Measurements from ENCODE around the gene GTPBP2.
"Not testable (repeated sequence)": the region's sequence is repeated elsewhere in the genome, so short reads cannot be mapped to it uniquely, and the experiment has no call there.

GTPBP2 gene, protein sequence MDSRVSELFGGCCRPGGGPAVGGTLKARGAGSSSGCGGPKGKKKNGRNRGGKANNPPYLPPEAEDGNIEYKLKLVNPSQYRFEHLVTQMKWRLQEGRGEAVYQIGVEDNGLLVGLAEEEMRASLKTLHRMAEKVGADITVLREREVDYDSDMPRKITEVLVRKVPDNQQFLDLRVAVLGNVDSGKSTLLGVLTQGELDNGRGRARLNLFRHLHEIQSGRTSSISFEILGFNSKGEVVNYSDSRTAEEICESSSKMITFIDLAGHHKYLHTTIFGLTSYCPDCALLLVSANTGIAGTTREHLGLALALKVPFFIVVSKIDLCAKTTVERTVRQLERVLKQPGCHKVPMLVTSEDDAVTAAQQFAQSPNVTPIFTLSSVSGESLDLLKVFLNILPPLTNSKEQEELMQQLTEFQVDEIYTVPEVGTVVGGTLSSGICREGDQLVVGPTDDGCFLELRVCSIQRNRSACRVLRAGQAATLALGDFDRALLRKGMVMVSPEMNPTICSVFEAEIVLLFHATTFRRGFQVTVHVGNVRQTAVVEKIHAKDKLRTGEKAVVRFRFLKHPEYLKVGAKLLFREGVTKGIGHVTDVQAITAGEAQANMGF

DNA sequence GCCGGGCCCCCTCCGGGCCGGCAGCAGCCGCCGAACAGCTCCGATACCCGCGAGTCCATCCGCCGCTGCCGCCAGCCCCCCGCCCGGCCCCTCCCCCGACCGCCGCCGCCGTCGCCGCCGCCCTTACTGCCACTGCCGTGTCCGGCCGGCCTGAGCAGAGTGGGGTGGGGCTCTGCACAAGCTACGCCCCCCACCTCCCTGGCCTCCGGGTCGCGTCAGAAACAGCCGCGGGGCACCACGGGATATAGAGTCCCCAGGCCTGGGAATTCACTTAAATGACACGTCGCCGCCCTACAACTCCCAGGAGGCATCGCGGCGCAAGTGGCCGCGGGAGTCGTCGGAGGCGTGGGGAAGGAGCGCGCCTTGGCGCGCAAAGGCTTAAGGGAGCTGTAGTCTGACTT is at the start of gene GTPBP2:
Gene GTPBP2 (minus strand): TSS at position 161 of the 401 bp plus-strand sequence. CDS start 102 bp downstream, at position 59.
- peak; percentile 97 for DNase-seq

- no peak for DNase-seq
These were observed 49.3 kb upstream of the GTPBP2 start for GRCh38 chr6:43678341-43678740.

GRCh38 chr6:43677759-43678158 is 48.7 kb upstream of the GTPBP2 start:
- DNase-seq: no peak

DNA sequence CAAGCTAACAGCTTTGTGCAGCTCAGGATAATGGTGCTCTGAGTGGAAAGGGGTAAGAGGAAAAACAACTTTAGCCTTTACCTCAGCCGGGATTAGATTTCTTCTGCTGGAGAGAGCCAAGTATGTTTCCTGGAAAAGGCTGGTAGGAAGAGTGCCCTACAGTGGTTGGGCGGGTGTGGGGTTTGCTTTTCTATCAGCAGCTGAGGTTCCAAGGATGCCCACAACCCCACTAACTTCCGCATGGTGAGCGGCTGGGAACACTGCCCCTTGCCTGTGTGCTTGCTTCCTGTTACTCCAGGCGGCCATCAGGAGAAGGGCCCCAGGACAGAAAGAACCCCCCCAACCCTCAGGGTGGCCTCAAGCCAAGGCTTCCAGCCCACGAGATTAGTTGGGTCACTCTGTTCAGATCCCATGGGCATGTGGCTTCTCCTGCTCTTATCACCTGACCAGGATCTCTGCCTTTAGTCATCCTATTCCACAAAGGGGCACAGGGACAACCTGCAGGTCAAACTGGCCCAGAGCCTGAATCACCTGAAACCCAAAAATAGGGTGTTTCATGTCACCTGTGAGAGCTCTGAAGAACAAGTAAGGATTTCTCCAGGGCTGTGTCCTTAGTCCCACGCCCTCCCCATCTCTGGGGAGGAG is 48.0 kb upstream of the GTPBP2 start:
- no peak for DNase-seq

- DNase-seq: no peak
These were observed 45.9 kb upstream of the GTPBP2 start for GRCh38 chr6:43674921-43675320.

DNA sequence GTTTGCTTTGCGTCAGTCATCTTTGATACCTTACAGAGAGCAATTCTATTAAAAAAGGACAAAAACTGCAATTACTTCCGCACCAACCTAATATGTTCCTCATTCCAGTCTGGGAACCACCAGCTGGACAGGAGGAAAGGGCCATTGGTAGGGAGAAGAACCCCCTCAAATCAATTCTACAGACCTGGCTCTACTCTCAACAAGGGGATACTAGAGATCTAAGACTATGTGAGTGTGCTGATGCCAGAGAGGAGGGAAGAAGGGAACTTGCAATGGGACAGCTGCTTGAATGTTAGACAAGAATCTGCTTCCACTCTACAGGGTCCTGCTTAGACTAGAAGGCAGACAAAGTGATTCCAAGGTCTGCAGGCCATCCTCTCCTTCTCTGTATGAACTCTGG is 45.2 kb upstream of the GTPBP2 start:
- no peak for DNase-seq

DNA sequence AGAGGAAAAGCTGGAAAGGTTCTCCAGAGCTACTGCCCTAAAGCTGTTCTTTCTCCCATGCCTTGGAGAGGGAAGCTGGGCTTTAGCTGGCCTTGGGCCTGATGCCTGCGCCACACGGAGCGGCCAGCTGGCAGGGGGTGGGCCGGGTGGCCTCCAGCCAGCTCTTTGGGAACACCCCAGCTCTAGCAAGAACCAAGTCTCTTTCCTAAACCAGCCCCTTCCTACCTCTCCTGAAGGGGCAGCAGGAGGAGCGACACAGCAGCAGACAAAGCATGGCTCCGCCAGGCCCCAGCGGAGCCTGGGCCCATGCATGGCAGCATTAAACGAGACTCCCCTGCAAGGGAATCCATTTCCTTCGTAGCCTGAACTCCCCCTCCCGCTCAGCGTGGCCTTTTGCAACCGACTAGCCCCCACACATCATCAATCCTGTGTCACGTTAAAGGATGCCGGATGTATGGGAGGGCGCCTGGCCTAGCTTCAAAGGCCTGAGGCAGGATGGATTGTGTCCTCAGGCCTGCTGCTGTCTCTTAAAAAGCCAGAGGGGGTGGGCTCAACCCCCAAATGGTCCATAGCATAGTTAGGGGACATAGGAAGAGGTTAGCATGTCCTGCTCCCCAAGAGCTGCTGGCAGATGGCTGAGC is 44.5 kb upstream of the GTPBP2 start:
- no peak for DNase-seq

- no peak for DNase-seq
These were observed 43.0 kb upstream of the GTPBP2 start for GRCh38 chr6:43671801-43672690.

GRCh38 chr6:43671011-43671800 is 42.1 kb upstream of the GTPBP2 start:
- no peak for DNase-seq

- DNase-seq: no peak
These were observed 41.5 kb upstream of the GTPBP2 start for GRCh38 chr6:43670623-43670986.

GRCh38 chr6:43669922-43670622 is 41.0 kb upstream of the GTPBP2 start:
- no peak for DNase-seq

- DNase-seq: no peak
These were observed 40.2 kb upstream of the GTPBP2 start for GRCh38 chr6:43669050-43669921.

GRCh38 chr6:43668151-43669028 is 39.3 kb upstream of the GTPBP2 start:
- DNase-seq: peak; percentile 94

DNA sequence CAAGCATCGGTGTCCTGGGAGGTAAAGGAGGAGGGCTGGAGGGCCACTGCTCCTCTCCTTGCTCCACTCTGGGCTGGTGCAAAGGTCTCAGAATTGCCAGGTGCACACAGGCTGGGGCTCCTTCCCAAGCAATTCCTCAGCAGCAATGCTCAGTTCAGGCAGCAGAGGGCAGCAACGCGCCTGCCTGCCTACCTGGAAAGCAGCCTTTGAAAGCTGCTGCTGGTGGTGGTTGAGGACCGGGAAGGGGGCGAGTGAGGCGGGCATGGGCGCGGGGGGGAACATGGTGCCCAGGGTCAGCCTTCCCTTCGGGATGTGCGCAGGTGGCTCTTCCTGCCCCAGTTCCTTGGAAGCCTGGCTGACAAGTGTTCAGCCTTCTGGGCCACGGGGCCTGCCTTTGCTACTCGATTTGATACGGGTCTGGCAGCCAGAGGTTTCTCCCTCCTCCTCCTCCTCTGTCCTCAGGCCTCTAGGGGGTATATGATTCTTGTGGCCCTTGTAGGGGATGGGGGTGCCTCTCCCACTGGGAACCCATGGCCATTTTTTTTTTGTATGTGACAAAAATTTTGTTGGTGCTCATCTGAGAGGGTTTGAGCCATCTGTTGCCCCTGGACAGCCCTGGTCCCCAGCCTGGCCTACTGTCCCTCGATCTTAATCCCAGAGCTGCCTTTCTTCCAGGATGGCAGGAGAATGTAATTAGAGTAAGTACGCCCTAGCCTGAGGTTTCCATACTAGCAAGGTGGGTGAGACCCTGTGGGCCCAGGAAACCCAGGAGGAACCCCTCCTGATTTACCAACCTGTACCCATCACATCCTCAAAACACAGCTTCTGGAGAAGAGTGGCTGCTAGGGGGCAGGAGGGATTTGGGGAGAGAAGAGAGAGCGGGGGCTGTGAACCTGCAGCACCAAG is 38.4 kb upstream of the GTPBP2 start:
- DNase-seq: peak; percentile 69

DNA sequence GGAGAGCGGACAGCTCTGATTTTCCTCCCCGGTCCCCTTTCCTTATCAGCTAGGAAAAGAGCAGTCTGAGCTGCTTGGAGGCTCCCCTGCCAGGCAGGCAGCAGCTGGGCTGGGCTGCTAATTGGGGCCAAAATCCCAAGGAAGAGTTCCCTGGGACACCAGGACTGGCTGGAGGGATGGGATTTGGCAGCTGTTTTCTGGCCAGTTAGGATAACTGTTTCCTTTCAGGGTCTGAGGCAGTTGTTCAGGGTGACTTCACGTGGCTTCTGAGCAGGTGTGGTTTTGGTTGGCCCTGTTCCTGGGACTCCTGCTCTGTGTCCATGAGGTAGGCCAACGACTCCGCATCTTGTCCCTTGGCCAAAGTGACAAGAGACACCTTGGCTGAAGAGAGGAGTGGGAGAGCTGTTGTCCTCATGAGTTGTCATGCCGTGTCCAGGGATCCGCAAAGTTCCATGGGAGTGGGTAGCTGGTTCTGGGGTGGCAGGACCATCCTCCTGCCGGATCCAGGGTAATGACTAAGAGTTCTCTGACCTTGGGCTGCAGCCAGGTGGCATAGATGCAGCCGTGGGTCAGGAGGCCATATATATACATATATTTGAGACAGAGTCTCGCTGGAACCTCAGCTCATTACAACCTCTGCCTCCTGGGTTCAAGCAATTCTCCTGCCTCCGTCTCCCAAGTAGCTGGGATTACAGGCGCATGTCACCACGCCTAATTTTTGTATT is 37.3 kb upstream of the GTPBP2 start:
- DNase-seq: no peak

DNA sequence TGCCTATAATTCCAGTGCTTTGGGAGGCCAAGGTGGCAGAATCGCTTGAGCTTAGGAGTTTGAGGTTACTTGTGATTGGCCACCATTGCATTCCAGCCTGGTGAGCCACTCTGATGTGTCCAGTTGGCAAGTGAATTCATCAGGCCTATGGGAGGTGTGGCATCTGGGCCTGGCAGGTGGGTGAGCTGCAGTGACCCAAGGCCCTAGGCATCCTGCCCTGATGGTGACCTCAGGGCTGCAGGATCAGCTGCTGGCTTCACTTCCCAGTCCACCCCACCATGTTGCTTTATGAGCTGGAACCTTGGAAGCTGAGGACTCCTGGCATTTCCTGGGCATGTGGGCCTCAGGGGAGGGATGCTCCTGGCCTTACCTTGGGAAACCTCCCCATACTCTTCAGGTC is 36.3 kb upstream of the GTPBP2 start:
- DNase-seq: no peak

- not testable (repeated sequence) for DNase-seq
These were observed 33.9 kb upstream of the GTPBP2 start for GRCh38 chr6:43662948-43663347.

Data from DMS79 treated with DMSO at 0.1 percent for 48 hours (cell line).